ENCODE results near the gene DCANP1.
"Not testable (repeated sequence)": the region's sequence is repeated elsewhere in the genome, so short reads cannot be mapped to it uniquely, and the experiment has no call there.

The DCANP1 gene

GRCh38 chr5:135447298-135447929 is at the start of gene DCANP1:
DCANP1 (minus strand) TSS chr5:135447348; CDS start chr5:135447108, 240 bp downstream.
- DNase-seq, result no peak

DNA sequence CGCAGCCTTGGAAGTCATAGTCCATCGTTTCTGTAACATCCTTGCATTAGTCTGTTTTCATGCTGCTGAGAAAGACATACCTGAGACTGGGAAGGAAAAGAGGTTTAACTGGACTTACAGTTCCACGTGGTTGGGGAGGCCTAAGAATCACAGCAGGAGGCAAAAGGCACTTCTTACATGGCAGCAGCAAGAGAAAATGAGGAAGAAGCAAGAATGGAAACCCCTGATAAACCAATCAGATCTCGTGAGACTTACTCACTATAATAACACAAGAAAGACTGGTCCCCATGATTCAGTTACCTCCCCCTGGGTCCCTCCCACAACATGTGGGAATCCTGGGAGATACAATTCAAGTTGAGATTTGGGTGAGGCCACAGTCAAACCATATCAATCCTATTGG is 48.4 kb upstream of the DCANP1 start:
- not testable (repeated sequence) for DNase-seq

DNA sequence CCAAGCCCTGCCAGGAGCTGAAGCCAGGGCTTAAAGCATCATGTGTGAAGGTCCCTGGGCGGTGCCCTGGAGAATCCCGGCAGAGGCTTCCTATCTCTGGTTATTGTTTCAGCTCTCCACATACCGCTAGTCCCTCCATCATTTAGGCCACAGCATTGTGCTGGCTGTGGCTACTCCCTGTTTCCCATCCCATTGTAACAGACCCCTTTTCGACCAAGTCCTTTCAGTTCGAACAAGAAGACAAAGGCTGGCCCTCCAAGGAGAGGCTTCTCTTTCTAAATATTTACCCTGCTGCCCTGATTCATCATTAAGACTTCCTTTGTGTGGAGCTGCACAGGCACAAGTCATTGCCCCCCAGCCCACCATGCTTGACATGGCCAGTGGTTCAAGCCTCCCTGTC is 47.0 kb upstream of the DCANP1 start:
- DNase-seq, result no peak

- no peak for DNase-seq
Measured at GRCh38 chr5:135493406-135494180, 46.4 kb upstream of the DCANP1 start.

DNA sequence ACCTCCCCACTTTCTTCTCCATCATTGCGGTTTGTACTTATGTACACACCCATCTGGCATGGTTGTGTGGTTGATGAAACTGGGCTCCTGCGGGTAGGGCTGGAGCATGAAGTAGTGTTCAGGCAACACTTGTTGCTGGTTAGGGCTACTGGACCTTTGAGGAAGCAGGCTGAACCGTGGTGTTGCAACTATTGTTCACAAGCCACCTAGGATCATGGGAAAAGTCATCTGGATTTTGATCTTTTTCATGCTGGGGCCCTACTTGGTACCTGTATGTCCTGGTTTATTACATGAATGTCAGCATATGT is 45.1 kb upstream of the DCANP1 start:
- no peak for DNase-seq

DNA sequence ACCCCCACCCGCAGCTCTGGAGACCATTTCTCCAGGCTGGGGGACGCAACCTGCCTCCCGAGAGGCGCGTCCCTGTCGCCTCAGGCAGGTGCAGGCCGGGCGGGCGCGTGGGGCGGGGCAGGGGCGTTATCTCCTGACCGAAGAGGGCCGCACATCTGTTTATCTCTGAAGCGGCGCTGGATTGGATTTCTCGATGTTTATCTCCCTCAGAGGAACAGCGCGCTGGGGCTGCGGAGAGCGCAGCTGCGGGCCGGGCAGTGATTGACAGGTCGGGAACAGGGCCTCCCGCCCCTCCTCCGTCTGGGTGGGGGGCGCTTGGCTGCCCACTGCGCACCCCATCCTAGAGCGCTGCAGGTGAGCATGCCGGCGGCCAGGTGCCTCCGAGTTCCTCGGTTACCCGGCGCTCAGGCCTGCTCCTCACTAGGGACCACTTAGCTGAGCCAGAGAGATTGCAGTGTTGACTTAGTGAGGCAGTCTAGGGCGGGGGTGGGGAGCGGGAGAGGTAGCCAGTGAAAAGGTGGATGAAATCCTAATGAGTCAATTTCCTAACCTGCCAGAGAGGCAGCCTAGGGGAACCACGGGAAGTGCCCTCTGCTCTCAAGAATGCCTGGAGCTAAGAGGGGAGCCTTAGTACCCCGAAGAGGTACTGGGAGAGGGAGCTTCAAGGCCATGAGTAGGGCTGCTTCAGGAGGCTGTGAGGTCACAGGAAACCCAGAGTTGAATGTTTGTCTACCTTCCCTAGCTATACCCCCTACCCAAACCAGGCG is 44.6 kb upstream of the DCANP1 start:
- no peak for DNase-seq

- no peak for DNase-seq
Measured at GRCh38 chr5:135491038-135491551, 43.9 kb upstream of the DCANP1 start.

GRCh38 chr5:135490245-135491037 is 43.3 kb upstream of the DCANP1 start:
- no peak for DNase-seq

DNA sequence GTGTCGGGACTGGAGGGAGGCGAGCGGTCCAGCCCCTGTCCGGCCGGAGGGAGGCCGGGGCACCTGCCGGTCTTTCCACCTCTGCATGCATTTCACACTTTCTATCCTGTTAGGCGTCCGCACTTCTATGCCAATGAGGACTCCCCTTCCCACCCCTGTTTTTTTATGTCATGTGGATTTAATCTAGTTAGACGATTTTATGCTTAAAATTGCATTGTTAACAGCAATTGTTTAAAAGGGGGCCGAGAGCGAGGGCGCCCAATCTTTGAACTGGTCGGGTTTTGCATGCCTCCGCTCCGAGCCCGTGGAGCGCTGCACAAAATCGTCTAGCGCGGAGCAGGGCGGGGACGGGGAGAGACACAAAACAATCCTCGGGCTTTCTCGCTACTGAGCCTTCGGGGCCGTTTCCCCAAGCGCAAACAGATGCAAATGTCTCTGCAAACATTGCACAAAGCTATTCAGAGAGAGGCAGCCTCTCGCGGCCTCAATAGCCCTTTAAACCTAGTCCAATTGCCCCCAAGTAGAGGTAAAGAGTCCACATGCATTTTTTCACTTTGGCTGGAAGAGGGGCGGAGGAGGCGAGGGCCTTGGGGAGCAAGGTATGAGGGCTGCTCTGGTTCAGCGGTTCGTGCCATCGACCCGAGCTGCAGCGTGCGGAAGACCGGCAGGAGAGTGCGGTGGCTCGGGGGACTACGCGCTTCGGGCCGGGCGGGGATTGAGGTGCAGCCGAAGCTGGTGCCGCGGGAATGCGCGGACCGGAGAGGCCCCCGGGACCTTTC is 42.5 kb upstream of the DCANP1 start:
- DNase-seq, result no peak

- DNase-seq, result no peak
Measured at GRCh38 chr5:135488727-135489465, 41.7 kb upstream of the DCANP1 start.

DNA sequence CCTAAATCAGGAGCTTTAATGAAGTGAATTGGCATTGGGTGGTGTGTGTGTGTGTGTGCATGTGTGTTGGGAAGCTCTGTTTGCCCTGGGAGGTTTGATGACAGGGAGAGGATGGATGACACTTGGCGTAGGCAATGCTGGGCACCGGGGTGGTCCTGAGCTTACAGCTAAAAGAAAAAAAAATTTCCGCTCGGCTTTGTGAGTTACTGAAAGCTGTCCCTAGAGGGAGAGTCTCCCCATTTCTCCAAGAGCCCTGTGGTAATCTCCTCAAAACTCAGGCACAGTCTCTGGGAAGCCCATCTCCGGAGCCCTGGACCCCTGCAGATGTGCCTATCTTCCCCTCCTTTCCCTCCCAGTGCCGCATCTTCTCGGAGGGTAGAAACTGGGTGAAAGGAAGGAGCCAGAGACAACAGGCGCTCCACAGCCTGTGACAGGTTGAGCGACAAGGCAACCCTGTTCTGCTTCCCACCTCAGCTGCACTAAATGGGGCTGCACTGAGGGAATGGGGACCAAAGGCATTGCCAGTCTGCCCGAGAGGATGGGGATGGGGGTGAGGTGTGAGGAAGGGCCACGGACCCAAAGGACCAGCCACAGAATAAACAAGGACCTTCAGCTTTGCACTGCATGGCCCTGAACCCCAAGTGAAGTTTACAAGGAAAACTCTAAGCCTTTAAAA is 40.8 kb upstream of the DCANP1 start:
- no peak for DNase-seq

DNA sequence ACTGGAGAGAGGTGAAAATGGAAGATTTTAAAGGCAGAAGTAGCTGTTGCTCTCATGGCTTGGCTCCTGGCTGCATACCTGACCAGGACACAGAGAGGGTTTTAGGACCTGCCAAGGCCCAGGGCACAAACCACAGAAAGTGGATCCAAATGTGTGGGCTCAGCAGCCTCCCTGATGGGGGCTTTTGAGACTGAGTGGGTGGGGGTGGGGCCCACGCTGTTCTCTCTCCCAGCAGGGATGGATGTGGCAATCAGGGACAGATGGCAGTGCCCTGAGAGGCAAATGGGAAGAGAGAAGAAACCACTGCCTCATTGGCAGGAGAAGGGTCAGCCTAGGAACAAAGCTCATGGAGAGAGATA is 39.9 kb upstream of the DCANP1 start:
- no peak for DNase-seq

DNA sequence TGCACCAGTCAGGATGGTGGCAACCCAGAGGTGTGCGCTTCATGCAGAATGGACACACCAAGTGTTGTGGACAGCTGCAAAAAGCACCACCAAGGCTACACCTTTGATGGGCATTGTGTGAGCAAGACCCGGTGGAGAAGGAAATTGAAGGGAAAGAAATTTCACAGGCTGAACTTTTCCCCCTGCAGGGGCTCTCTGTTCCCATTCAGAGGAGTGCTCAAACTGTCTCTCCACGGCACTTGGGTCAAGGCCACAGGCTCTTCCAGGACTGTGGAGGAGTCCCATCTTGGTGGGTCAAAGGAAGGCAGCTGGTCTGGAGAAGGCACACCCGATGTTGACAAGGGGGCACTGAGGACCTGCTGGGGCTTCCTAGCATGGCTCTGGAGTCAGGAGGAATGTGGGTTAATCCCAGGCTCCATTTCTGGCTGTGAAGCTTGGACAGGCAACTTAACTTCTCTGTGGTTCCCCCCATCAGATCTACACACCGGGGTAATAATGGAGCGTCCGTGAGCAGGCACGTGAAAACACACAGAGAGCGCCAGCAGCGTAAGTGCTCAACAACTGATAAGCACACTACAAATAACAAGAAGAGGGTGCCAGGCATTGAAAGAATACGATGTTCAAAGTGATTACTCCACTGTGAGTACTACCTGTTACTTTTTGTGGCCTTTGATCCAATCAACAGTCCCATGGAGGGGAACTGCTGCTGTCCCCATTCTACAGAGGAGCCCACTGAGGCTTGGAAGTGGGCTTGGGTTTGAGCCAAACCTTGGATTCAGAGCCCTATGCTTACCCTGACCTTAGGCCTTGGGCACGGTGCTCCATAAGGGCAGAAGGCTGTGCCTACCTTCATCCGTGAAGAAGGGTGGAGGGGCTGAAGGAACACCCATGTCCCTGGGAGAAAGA is 39.2 kb upstream of the DCANP1 start:
- no peak for DNase-seq

- DNase-seq, result no peak
Measured at GRCh38 chr5:135484674-135485086, 37.5 kb upstream of the DCANP1 start.

GRCh38 chr5:135483254-135483653 is 36.1 kb upstream of the DCANP1 start:
- DNase-seq, result no peak

DNA sequence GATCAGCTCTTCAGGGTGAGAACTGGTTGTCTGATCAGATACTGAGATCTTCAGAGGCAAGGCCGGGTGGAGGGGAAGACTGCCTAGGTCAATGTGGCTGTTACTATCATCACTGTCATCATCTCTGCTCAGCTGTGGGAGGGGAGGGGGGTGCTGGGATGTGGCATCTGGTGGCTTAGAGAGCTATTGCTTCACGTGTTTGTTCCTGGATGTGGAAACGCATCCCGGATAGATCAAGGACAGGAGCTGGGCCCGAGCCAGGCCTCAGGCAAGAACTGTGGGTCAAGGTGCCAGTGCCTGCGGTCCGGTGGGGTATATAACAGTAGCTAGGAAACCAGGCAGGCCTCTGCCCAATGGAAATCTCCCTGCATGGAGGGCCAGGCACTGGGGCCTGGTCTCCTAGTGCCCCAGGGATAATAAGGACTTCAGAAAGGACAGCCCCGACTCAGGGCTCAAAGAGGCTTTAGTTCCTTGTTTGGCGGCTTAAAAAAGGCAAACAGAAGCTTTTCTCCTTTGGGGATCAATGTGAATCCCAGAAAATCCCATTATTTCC is 35.3 kb upstream of the DCANP1 start:
- DNase-seq, result no peak

- DNase-seq, result no peak
Measured at GRCh38 chr5:135481909-135482311, 34.8 kb upstream of the DCANP1 start.

GRCh38 chr5:135481387-135481786 is 34.2 kb upstream of the DCANP1 start:
- no peak for DNase-seq

DNA sequence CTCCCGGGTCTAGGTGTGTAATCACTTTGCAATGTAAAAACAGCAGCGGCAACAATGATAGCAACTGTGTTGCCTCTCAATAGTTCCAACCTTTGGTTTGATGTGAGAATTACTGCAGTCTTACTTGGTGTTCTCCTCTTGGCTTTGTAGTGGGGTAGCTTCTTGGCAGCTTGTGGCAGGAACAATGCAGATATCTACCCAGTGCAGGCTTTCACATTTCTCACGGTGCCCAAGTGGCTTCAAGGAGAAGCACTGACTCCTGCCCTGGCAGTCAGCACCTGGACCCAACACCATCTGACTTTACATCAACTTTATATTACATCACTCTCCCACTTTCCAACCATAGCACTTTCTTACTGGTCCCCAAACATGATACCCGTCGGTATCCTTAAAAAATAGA is 33.4 kb upstream of the DCANP1 start:
- no peak for DNase-seq
